OCI-LY1 (cell line): ENCODE results near the gene F5.

Experiments
- H2AFZ ChIP-seq: fragments of 200-600 bp; sonication (generic), shearing (Covaris generic); 2 replicates; pipeline ENCODE4 v1.6.0; 2014; ENCODE audit warnings: antibody characterized with exemption, mild to moderate bottlenecking, low read length
- H3F3A ChIP-seq: fragments of 200-600 bp; sonication (generic), shearing (Covaris generic); 2 replicates; pipeline ENCODE4 v1.6.0; 2014; ENCODE audit warnings: mild to moderate bottlenecking, antibody characterized with exemption, low read length, moderate library complexity; ENCODE audit not compliant: insufficient read depth
- H3K27ac ChIP-seq: fragments of 200-600 bp; sonication (generic); 2 replicates; pipeline ENCODE4 v1.5.1; 2014; ENCODE audit warnings: low read length, mixed run types, mild to moderate bottlenecking, low read depth; ENCODE audit not compliant: poor library complexity, severe bottlenecking
- H3K27me3 ChIP-seq: fragments of 200-600 bp; sonication (generic); 2 replicates; pipeline ENCODE4 v1.6.0; 2014; ENCODE audit warnings: antibody characterized with exemption, mild to moderate bottlenecking, low read length, moderate library complexity; ENCODE audit not compliant: insufficient read depth
- H3K36me3 ChIP-seq: fragments of 200-600 bp; sonication (generic); 2 replicates; pipeline ENCODE4 v1.6.1; 2014; ENCODE audit warnings: mild to moderate bottlenecking, antibody characterized with exemption, low read length, moderate library complexity, mixed read lengths; ENCODE audit not compliant: insufficient read depth
- H3K4me1 ChIP-seq: fragments of 200-600 bp; sonication (generic); 2 replicates; pipeline ENCODE4 v1.5.1; 2014; ENCODE audit warnings: mild to moderate bottlenecking, low read length, moderate library complexity; ENCODE audit not compliant: insufficient read depth, severe bottlenecking
- H3K4me2 ChIP-seq: fragments of 200-600 bp; sonication (generic), shearing (Covaris generic); 2 replicates; pipeline ENCODE4 v1.6.1; 2014; ENCODE audit warnings: low read length
- H3K4me3 ChIP-seq: fragments of 200-600 bp; sonication (generic); 2 replicates; pipeline ENCODE4 v1.5.1; 2014; ENCODE audit warnings: low read length, low read depth, mild to moderate bottlenecking, mixed read lengths; ENCODE audit not compliant: poor library complexity, severe bottlenecking
- H3K79me2 ChIP-seq: fragments of 200-600 bp; shearing (Covaris generic); 2 replicates; pipeline ENCODE4 v1.6.1; 2016; ENCODE audit warnings: mixed run types, low read length, mixed read lengths; ENCODE audit not compliant: insufficient read depth
- H3K9ac ChIP-seq: fragments of 200-600 bp; sonication (generic), shearing (Covaris generic); 2 replicates; pipeline ENCODE4 v1.6.1; 2014; ENCODE audit warnings: mild to moderate bottlenecking, low read length, mixed read lengths
- H3K9me2 ChIP-seq: fragments of 200-600 bp; sonication (generic), shearing (Covaris generic); 2 replicates; pipeline ENCODE4 v1.6.1; 2014; ENCODE audit warnings: low read depth, mild to moderate bottlenecking, low read length, mixed read lengths
- H3K9me3 ChIP-seq: fragments of 200-600 bp; shearing (Covaris generic); 2 replicates; pipeline ENCODE4 v1.6.1; 2014; ENCODE audit warnings: low read length, mixed read lengths
- H4K20me1 ChIP-seq: fragments of 200-600 bp; sonication (generic), shearing (Covaris generic); 2 replicates; pipeline ENCODE4 v1.6.0; 2016; ENCODE audit warnings: mild to moderate bottlenecking, low read length; ENCODE audit not compliant: insufficient read depth
- CTCF ChIP-seq: fragments of 200-600 bp; sonication (generic), shearing (Covaris generic); IDR thresholded peaks from 2 replicates; pipeline ENCODE4 v1.5.1; 2017; ENCODE audit warnings: mild to moderate bottlenecking, antibody characterized with exemption, low read length, moderate library complexity, mixed read lengths
- EZH2 ChIP-seq: fragments of 200-600 bp; sonication (generic), shearing (Covaris generic); IDR thresholded peaks from 2 replicates; pipeline ENCODE4 v1.8.0; 2017; ENCODE audit warnings: borderline replicate concordance, mixed run types, mild to moderate bottlenecking, antibody characterized with exemption, low read length, moderate library complexity, mixed read lengths

F5 gene

GRCh38 chr1:169576241-169576934 lies 9.9 kb downstream of the F5 start:
- H3K9ac ChIP-seq, result no peak overlapping the region
- H3K27ac ChIP-seq, result no peak overlapping the region
- H3K9me2 ChIP-seq, result no peaks in the 10 kb centered on the region
- H3F3A ChIP-seq, result no peaks in the 10 kb centered on the region
- H2AFZ ChIP-seq, result no peak overlapping the region
- no peaks in the 10 kb centered on the region for H3K79me2 ChIP-seq
- H3K36me3 ChIP-seq, result no peaks in the 10 kb centered on the region
- H3K4me1 ChIP-seq, result no peaks in the 10 kb centered on the region
- TF ChIP-seq EZH2 (no peak), CTCF (no peak)
- H4K20me1 ChIP-seq, result no peaks in the 10 kb centered on the region
- no peak overlapping the region for H3K4me3 ChIP-seq
- no peaks in the 10 kb centered on the region for H3K27me3 ChIP-seq
- no peaks in the 10 kb centered on the region for H3K9me3 ChIP-seq
- H3K4me2 ChIP-seq, result no peak overlapping the region

DNA sequence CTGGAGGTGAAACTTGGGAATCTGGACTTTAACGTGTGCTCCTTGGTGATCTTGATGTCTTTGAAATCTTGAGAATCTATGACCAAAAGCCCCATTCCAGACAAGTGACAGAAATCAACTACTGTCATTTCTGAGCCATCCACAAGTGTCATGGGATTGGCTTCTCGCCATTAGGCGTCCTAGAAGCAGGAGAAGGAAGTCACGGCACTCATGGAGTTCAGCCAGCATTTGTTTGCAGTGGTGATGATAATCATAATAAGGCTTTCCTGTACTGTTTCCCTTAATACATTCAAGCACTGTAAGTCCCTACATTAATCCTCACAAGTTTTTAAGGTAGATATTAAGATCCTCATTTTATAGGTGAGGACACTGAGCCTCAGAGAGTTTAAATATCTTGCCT lies 11.9 kb downstream of the F5 start:
- TF ChIP-seq CTCF (no peak), EZH2 (no peak)

DNA sequence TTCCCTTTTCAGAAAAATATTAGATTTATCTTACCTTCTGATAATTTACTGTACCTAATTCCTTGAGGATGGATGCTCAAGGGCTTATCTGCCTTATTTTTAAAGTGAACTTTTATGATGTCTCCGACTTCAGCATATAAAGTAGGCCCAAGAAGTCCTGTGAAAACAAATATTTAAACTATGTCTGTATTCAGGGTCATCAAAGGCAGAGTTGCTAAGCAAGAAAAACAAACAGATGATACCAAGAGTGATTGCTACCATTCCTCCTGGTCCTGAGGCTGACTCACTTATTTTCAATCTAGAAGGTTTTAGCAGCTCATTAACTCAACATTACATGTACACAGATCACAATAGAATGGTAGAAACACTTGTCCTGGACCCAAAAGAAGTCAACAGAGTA lies 14.1 kb downstream of the F5 start:
- H3K36me3 ChIP-seq, result no peaks in the 10 kb centered on the region
- H3K27me3 ChIP-seq, result no peaks in the 10 kb centered on the region
- no peak overlapping the region for H2AFZ ChIP-seq
- H3K9ac ChIP-seq, result no peak overlapping the region
- no peak overlapping the region for H3K4me3 ChIP-seq
- H3K4me1 ChIP-seq, result no peaks in the 10 kb centered on the region
- H3K4me2 ChIP-seq, result no peak overlapping the region
- no peaks in the 10 kb centered on the region for H3K9me2 ChIP-seq
- no peaks in the 10 kb centered on the region for H3K9me3 ChIP-seq
- TF ChIP-seq CTCF, result no peak
- no peaks in the 10 kb centered on the region for H3K79me2 ChIP-seq
- H3K27ac ChIP-seq, result no peak overlapping the region
- no peaks in the 10 kb centered on the region for H3F3A ChIP-seq
- no peaks in the 10 kb centered on the region for H4K20me1 ChIP-seq

More for the DNA sequence above, 11.9 kb downstream of the F5 start:
- no peaks in the 10 kb centered on the region for H3K27me3 ChIP-seq
- H3K4me2 ChIP-seq, result no peak overlapping the region
- no peaks in the 10 kb centered on the region for H3K79me2 ChIP-seq
- H3K4me3 ChIP-seq, result no peak overlapping the region
- H3K4me1 ChIP-seq, result no peaks in the 10 kb centered on the region
- H3K36me3 ChIP-seq, result no peaks in the 10 kb centered on the region
- no peaks in the 10 kb centered on the region for H4K20me1 ChIP-seq
- H3K9ac ChIP-seq, result no peak overlapping the region
- no peaks in the 10 kb centered on the region for H3K9me3 ChIP-seq
- no peak overlapping the region for H3K27ac ChIP-seq
- H3K9me2 ChIP-seq, result no peaks in the 10 kb centered on the region
- no peaks in the 10 kb centered on the region for H3F3A ChIP-seq
- no peak overlapping the region for H2AFZ ChIP-seq
